ENCODE data around the gene ARID4B. TPM values are rescaled to one million over a fixed set of nuclear protein-coding genes. Genes with fewer than 3 reads are reported as not detected.
A peak's percentile ranks its signal among the peaks of the same experiment; 100 is the strongest.
"Not testable (repeated sequence)": the region's sequence is repeated elsewhere in the genome, so short reads cannot be mapped to it uniquely, and the experiment has no call there.

Gene ARID4B
- total and polyA plus RNA-seq, 2 donors from 2014 or later, result 6.6 to 50.3 TPM

DNA sequence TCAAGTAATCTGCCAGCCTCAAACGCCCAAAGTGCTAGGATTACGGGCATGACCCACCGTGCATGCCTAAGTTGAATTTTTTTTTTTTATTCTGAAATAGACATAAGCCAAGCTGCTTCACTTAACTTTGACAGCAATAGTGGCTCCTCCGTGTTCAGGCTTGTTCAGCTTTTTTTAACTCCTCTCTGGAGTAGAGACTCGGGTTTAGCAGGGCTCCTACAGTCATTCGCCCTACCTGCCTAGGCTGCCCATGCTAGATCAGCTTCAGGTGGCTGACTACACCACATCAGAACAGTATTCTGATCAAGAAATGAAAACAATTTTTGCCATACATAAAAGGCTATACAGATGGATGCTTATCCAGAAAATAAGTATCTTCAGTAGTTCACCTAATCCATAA is 14.7 kb downstream of the ARID4B start:
- Histone ChIP-seq H3K4me1 (ENCODE audit: control insufficient read depth in 2 of 3, insufficient read depth in 2 of 3, low read depth in 1 of 3, low read length in 3 of 3) (peaks cover 0 to 3% (median 0%) of the 10 kb centered on the region in 3 donors), H3K9me3 (ENCODE audit: control insufficient read depth in 2 of 3, insufficient read depth in 1 of 3, low read length in 3 of 3) (no peaks in the 10 kb centered on the region), H3K27ac (ENCODE audit: low read depth in 2 of 2, low read length in 2 of 2) (no peak overlapping the region), H3K36me3 (ENCODE audit: control insufficient read depth in 2 of 3, insufficient read depth in 3 of 3, low read length in 3 of 3) (no peaks in the 10 kb centered on the region), H3K9ac (ENCODE audit: low read length in 3 of 3) (no peak overlapping the region), H3K4me3 (ENCODE audit: low read length in 3 of 3) (no peak overlapping the region), H3K27me3 (ENCODE audit: control insufficient read depth, insufficient read depth, low read length) (no peaks in the 10 kb centered on the region)
- TF ChIP-seq, protein P1, sequence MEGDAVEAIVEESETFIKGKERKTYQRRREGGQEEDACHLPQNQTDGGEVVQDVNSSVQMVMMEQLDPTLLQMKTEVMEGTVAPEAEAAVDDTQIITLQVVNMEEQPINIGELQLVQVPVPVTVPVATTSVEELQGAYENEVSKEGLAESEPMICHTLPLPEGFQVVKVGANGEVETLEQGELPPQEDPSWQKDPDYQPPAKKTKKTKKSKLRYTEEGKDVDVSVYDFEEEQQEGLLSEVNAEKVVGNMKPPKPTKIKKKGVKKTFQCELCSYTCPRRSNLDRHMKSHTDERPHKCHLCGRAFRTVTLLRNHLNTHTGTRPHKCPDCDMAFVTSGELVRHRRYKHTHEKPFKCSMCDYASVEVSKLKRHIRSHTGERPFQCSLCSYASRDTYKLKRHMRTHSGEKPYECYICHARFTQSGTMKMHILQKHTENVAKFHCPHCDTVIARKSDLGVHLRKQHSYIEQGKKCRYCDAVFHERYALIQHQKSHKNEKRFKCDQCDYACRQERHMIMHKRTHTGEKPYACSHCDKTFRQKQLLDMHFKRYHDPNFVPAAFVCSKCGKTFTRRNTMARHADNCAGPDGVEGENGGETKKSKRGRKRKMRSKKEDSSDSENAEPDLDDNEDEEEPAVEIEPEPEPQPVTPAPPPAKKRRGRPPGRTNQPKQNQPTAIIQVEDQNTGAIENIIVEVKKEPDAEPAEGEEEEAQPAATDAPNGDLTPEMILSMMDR (IDR thresholded peaks at IDR 0.05; ENCODE audit: borderline replicate concordance, extremely low read depth, insufficient read depth), result no peak
- FAIRE-seq (no peak), DNase-seq (no peak)
- intact Hi-C loops (cut with DNase I), result no loop called here

DNA sequence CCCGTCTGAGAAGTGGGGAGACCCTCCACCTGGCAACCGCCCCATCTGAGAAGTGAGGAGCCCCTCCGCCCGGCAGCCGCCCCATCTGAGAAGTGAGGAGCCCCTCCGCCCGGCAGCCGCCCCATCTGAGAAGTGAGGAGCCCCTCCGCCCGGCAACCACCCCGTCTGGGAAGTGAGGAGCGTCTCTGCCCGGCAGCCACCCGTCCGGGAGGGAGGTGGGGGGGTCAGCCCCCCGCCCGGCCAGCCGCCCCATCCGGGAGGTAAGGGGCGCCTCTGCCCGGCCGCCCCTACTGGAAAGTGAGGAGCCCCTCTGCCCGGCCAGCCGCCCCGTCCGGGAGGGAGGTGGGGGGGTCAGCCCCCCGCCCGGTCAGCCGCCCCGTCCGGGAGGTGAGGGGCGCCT is 18.8 kb downstream of the ARID4B start:
- H3K36me3 ChIP-seq (ENCODE audit: control insufficient read depth in 2 of 3, insufficient read depth in 3 of 3, low read length in 3 of 3); intact Hi-C loops (cut with DNase I); H3K4me3 ChIP-seq (ENCODE audit: low read length in 3 of 3); H3K9ac ChIP-seq (ENCODE audit: low read length in 3 of 3); FAIRE-seq; DNase-seq; H3K4me1 ChIP-seq (ENCODE audit: control insufficient read depth in 2 of 3, insufficient read depth in 2 of 3, low read depth in 1 of 3, low read length in 3 of 3); H3K27ac ChIP-seq (ENCODE audit: low read depth in 2 of 2, low read length in 2 of 2); H3K27me3 ChIP-seq (ENCODE audit: control insufficient read depth, insufficient read depth, low read length); H3K9me3 ChIP-seq (ENCODE audit: control insufficient read depth in 2 of 3, insufficient read depth in 1 of 3, low read length in 3 of 3): not testable (repeated sequence)

DNA sequence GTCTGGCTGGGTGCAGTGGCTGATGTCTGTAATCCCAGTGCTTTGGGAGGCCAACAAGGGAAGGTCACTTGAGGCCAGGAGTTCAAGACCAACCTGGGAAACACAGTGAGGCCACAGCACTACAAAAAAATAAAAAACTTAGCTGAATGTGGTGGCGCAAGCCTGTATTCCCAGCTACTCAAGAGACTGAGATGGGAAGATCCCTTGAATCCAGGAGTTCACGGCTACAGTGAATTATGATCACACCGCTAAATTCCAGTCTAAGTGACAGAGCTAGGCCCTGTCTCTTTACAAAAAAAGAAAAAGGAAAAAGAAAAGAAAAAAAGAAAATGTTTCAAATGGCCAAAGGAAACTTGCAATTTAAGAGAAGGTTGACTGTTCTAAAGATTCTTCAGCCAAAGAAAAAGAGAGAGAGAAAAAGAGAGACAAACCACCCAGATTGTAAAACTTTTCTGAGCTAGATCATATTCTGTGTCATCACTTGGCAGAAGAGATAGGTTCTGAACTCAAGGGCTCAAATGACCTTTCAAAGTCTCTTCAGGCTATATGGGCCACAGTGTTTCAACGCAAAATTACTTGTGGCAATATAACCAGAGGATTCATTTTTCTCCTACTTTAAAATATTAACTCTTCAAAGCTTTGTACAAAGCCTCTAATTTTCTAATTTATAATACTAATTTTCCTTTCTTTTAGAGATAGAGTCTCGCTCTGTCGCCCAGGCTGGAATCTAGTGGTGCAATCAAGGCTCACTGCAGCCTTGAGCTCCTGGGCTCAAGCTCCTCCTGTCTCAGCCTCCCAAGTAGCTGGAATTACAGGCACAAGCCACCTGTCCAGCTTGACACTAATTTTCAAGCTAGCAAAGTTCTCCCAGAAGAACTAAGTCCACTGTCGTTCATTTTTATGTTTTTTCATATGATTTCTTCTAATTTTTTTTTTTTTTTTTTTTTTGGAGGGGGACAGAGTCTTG is 20.5 kb downstream of the ARID4B start:
- FAIRE-seq (no peak), DNase-seq (no peak)
- Histone ChIP-seq H3K9me3 (ENCODE audit: control insufficient read depth in 2 of 3, insufficient read depth in 1 of 3, low read length in 3 of 3) (no peaks in the 10 kb centered on the region), H3K27me3 (ENCODE audit: control insufficient read depth, insufficient read depth, low read length) (no peaks in the 10 kb centered on the region), H3K36me3 (ENCODE audit: control insufficient read depth in 2 of 3, insufficient read depth in 3 of 3, low read length in 3 of 3) (no peaks in the 10 kb centered on the region), H3K27ac (ENCODE audit: low read depth in 2 of 2, low read length in 2 of 2) (no peak overlapping the region), H3K4me3 (ENCODE audit: low read length in 3 of 3) (no peak overlapping the region), H3K9ac (ENCODE audit: low read length in 3 of 3) (no peak overlapping the region), H3K4me1 (ENCODE audit: control insufficient read depth in 2 of 3, insufficient read depth in 2 of 3, low read depth in 1 of 3, low read length in 3 of 3) (no peaks in the 10 kb centered on the region)
- intact Hi-C loops (cut with DNase I), result no loop called here
- TF ChIP-seq, protein P1 (IDR thresholded peaks at IDR 0.05; ENCODE audit: borderline replicate concordance, extremely low read depth, insufficient read depth), result no peak

DNA sequence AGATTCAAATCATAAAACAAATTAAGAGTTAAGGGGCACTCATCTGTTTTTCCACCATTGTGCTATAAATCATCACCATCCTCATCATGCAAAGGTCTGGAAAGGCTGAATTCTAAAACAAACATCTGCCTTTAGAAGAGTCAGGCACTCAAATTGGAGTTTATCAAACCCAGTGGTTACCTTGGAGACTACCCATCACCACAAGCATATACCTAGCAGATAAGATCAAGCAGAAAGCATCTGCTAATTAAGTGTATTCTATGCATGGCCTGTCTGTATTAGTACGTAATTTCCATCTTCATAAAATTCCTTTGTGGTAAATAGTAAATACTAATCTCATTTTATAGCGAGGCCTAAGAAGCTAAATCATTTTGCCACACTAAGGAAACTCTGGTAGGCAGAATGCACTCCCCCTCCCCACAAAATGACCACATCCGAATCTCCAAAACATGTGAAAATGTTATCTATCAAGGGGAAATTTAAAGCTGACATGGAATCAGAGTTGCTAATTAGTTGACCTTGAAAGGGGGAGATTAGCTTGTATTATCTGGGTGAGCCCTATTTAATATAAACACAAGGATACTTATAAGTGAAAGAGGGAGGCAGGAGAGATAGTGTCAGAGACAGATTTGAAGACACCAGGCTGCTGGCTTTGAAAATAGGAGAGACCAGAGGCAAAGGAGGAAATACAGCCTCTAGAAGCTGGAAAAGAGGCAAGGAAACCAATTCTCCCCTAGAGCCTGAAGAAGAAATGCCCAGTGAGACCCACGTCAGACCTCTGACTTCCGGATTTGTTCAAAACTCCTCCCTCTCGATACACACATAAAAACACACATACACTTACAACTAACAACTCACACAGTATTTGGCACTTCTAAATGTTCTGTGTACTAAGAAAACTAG is 23.2 kb downstream of the ARID4B start:
- no peak overlapping the region for H3K27ac ChIP-seq (ENCODE audit: low read depth in 2 of 2, low read length in 2 of 2)

More for the DNA sequence above, 23.2 kb downstream of the ARID4B start:
- Histone ChIP-seq H3K9ac (ENCODE audit: low read length in 3 of 3) (no peak overlapping the region), H3K4me3 (ENCODE audit: low read length in 3 of 3) (no peak overlapping the region), H3K36me3 (ENCODE audit: control insufficient read depth in 2 of 3, insufficient read depth in 3 of 3, low read length in 3 of 3) (no peaks in the 10 kb centered on the region), H3K27me3 (ENCODE audit: control insufficient read depth, insufficient read depth, low read length) (no peaks in the 10 kb centered on the region), H3K4me1 (ENCODE audit: control insufficient read depth in 2 of 3, insufficient read depth in 2 of 3, low read depth in 1 of 3, low read length in 3 of 3) (no peaks in the 10 kb centered on the region), H3K9me3 (ENCODE audit: control insufficient read depth in 2 of 3, insufficient read depth in 1 of 3, low read length in 3 of 3) (no peaks in the 10 kb centered on the region)
- FAIRE-seq, result no peak
- DNase-seq, result peak in 1 of 5 donors; percentile 10
- intact Hi-C loops (cut with DNase I), result no loop called here
- TF ChIP-seq, protein P1 (IDR thresholded peaks at IDR 0.05; ENCODE audit: borderline replicate concordance, extremely low read depth, insufficient read depth), result no peak
